K562 (cell line): ENCODE results near the gene SLC6A6. TPM values are rescaled to one million over a fixed set of nuclear protein-coding genes. Genes with fewer than 3 reads are reported as not detected.

ENCODE experiments used
- ATF1 ChIP-seq, 2 experiments: fragments of 450-650 bp in 1 of 2; IDR thresholded peaks; 2 replicates each; pipeline ENCODE4 v1.6.1; 2016; ENCODE audit warnings: missing compliant biosample characterization in 1 of 2, missing genetic modification characterization in 1 of 2
- EWSR1 ChIP-seq: fragments of 450-650 bp; IDR thresholded peaks from 2 replicates; pipeline ENCODE4 v1.6.1; 2018; ENCODE audit warnings: borderline replicate concordance, mild to moderate bottlenecking, low read depth, moderate library complexity; ENCODE audit not compliant: partially characterized antibody
- HNRNPK ChIP-seq: fragments of 200-400 bp; formaldehyde crosslinking; IDR thresholded peaks from one replicate; pipeline ENCODE4 v1.6.1; 2018; ENCODE audit warnings: mild to moderate bottlenecking, low read depth, low read length; ENCODE audit not compliant: poor library complexity, severe bottlenecking
- MCM5 ChIP-seq: fragments of 450-650 bp; IDR thresholded peaks from 2 replicates; pipeline ENCODE4 v1.6.1; 2016; ENCODE audit warnings: low read depth
- MTA3 ChIP-seq: fragments of 450-650 bp; formaldehyde crosslinking; IDR thresholded peaks from 2 replicates; pipeline ENCODE4 v1.6.1; 2017; ENCODE audit warnings: mild to moderate bottlenecking, borderline replicate concordance
- NFIX ChIP-seq: fragments of 250-450 bp; sonication (Bioruptor Pico); IDR thresholded peaks from 2 replicates; pipeline ENCODE4 v1.4.0; 2020; ENCODE audit warnings: low read depth, mild to moderate bottlenecking, moderate library complexity
- PREB ChIP-seq: sonication (generic); formaldehyde crosslinking; IDR thresholded peaks from 2 replicates; pipeline ENCODE4 v1.8.1; 2023; ENCODE audit warnings: mild to moderate bottlenecking, missing genetic modification reagents
- RAD21 ChIP-seq, 2 experiments: fragments of 250-450 bp in 1 of 2; fragments of 450-650 bp in 1 of 2; sonication (Bioruptor Pico) in 1 of 2; formaldehyde crosslinking in 1 of 2; IDR thresholded peaks in 1 of 2; conservative IDR thresholded peaks in 1 of 2; 2 replicates each; pipeline versions ENCODE4 v1.4.0 to v1.8.0; 2020 to 2022; ENCODE audit warnings: mild to moderate bottlenecking in 2 of 2, moderate library complexity in 1 of 2
- RBM15 ChIP-seq: fragments of 200-400 bp; formaldehyde crosslinking; IDR thresholded peaks from 2 replicates; pipeline ENCODE4 v1.6.1; 2018; ENCODE audit warnings: mild to moderate bottlenecking, low read length, moderate library complexity; ENCODE audit not compliant: insufficient read depth
- RBM39 ChIP-seq: fragments of 200-400 bp; formaldehyde crosslinking; optimal IDR thresholded peaks from 2 replicates; pipeline ENCODE3; 2018; ENCODE audit warnings: low read depth, low read length
- THRB ChIP-seq: fragments of 450-650 bp; formaldehyde crosslinking; conservative IDR thresholded peaks from 2 replicates; pipeline ENCODE4 v1.4.0; 2022; ENCODE audit warnings: mild to moderate bottlenecking, missing genetic modification characterization
- ZNF449 ChIP-seq: fragments of 250-450 bp; sonication (Bioruptor Pico); IDR thresholded peaks from 2 replicates; pipeline ENCODE4 v1.8.0; 2022; ENCODE audit warnings: moderate library complexity, mild to moderate bottlenecking, inconsistent platforms
- ZNF609 ChIP-seq: sonication (generic); formaldehyde crosslinking; IDR thresholded peaks from 2 replicates; pipeline ENCODE4 v1.8.1; 2023; ENCODE audit warnings: missing genetic modification reagents, mild to moderate bottlenecking, borderline replicate concordance
- ZNF655 ChIP-seq: fragments of 250-450 bp; sonication (Bioruptor Pico); IDR thresholded peaks from 2 replicates; pipeline ENCODE4 v1.5.0; 2021
- ZNF830 ChIP-seq: fragments of 250-450 bp; sonication (Bioruptor Pico); IDR thresholded peaks from 2 replicates; pipeline ENCODE4 v1.5.0; 2021; ENCODE audit warnings: mild to moderate bottlenecking
- polyA plus RNA-seq, 8 experiments: library from polyadenylated mRNA; depleted of rRNA in 4 of 8; stranded (reverse) in 5 of 8; unstranded in 3 of 8; fragments of >200 nt; fragmentation: Nextera tagmentation in 2 of 8; fragmentation: Illumina TruSeq in 1 of 8; extraction: Ambion mirVana in 2 of 8; extraction: Trizol in 1 of 8; gene quantifications; 2 replicates each; pipeline versions ENCODE4 v1.2.1 to v1.2.3, GENCODE V29; 2011 to 2014; ENCODE audit warnings: inconsistent platforms in 1 of 8, missing spikeins in 1 of 8
- total RNA-seq, 7 experiments: library from RNA; depleted of rRNA in 6 of 7; stranded (reverse); fragments of >200 nt in 6 of 7; fragmentation: Illumina TruSeq in 2 of 7; extraction: Trizol in 2 of 7; gene quantifications; 2 replicates each; pipeline versions ENCODE4 v1.2.1 to v1.2.3, GENCODE V29; 2011 to 2021; ENCODE audit warnings: low replicate concordance in 1 of 7

The SLC6A6 gene
- total and polyA plus RNA-seq, 9 of the 15 experiments (the other 6 are each of a cell fraction or from before 2014, with no cell fraction given) = 12.3 to 203 (median 93.2) TPM

GRCh38 chr3:14431917-14432834, 29.8 kb downstream of the SLC6A6 start (continued):
- TF ChIP-seq ZNF609 (no peak), RBM15 (no peak), RBM39 (no peak), ZNF449 (CRISPR knock-in tag) (no peak), HNRNPK (no peak), MCM5 (no peak), RAD21 (CRISPR knock-in tag; conservative IDR thresholded peaks at IDR 0.05 in 1 of 2, IDR thresholded peaks at IDR 0.05 in 1 of 2) (peak in 1 of 2 experiments; percentile 14; a peak in 2 of 4 replicates), ZNF655 (CRISPR knock-in tag) (no peak), EWSR1 (no peak), MTA3 (peak; percentile 65; the same call in 1 of the 2 replicates), ATF1 (CRISPR knock-in tag; IDR thresholded peaks at IDR 0.05) (no peak), ATF1 (tag; IDR thresholded peaks at IDR 0.05) (peak; percentile 65), PREB (CRISPR knock-in tag) (no peak), THRB (CRISPR knock-in tag) (no peak), NFIX (CRISPR knock-in tag) (no peak), ZNF830 (CRISPR knock-in tag) (peak; percentile 61)
